Caco-2 (cell line): ENCODE results near the gene TNS3. TPM values are rescaled to one million over a fixed set of nuclear protein-coding genes. Genes with fewer than 3 reads are reported as not detected.

Experiments
- BruUV-seq: library from RNA; stranded (reverse); fragments of 400-500 nt; replicated peaks from 2 replicates; lab custom pipeline; 2021; lab: Mats Ljungman, UMichigan
- CTCF ChIA-PET: fragments of 300-600 bp; sonication (Branson Sonifier 250); formaldehyde crosslinking; loops from one replicate; lab custom pipeline; 2022; ENCODE audit warnings: antibody characterized with exemption; lab: Charles Lee
- POLR2A ChIA-PET: fragments of 300-600 bp; sonication (Branson Sonifier 250); formaldehyde crosslinking; loops from one replicate; lab custom pipeline; 2022; ENCODE audit warnings: antibody characterized with exemption; lab: Charles Lee
- DNase-seq, 2 experiments: peaks; one replicate each; pipeline versions ENCODE4 v3.0.0 to v3.0.0-alpha.2; 2020 to 2022
- H3K27me3 ChIP-seq: replicated peaks from 2 replicates; pipeline ENCODE4 v1.6.0; 2011; ENCODE audit warnings: low read length; ENCODE audit not compliant: control insufficient read depth, insufficient read depth
- H3K36me3 ChIP-seq: 2 replicates; pipeline ENCODE4 v1.5.1; 2011; ENCODE audit warnings: low read length; ENCODE audit not compliant: control insufficient read depth, insufficient read depth
- H3K4me1 ChIP-seq: fragments of 250-450 bp; sonication (Bioruptor Pico); 2 replicates; pipeline ENCODE4 v1.5.1; 2020; ENCODE audit warnings: mild to moderate bottlenecking
- H3K4me3 ChIP-seq: 2 replicates; pipeline ENCODE4 v1.5.1; 2011; ENCODE audit warnings: low read depth, mild to moderate bottlenecking, control low read depth, low read length
- H3K9me3 ChIP-seq: fragments of 250-450 bp; sonication (Bioruptor Pico); 2 replicates; pipeline ENCODE4 v1.5.1; 2020; ENCODE audit warnings: mild to moderate bottlenecking, moderate library complexity
- H3K27ac Mint-ChIP-seq: one replicate; pipeline ENCODE4 v1.8.0; 2022; ENCODE audit warnings: mixed read lengths; ENCODE audit not compliant: unreplicated experiment
- H3K27me3 Mint-ChIP-seq: one replicate; pipeline ENCODE4 v1.8.0; 2022; ENCODE audit warnings: mixed read lengths; ENCODE audit not compliant: insufficient read depth, unreplicated experiment
- H3K36me3 Mint-ChIP-seq: one replicate; pipeline ENCODE4 v1.8.0; 2022; ENCODE audit warnings: mild to moderate bottlenecking, mixed read lengths; ENCODE audit not compliant: insufficient read depth, unreplicated experiment
- H3K4me1 Mint-ChIP-seq: one replicate; pipeline ENCODE4 v1.8.0; 2022; ENCODE audit warnings: low read depth, mixed read lengths; ENCODE audit not compliant: unreplicated experiment
- H3K4me3 Mint-ChIP-seq: one replicate; pipeline ENCODE4 v1.8.0; 2022; ENCODE audit warnings: mild to moderate bottlenecking, moderate library complexity, mixed read lengths; ENCODE audit not compliant: unreplicated experiment
- H3K9me3 Mint-ChIP-seq: one replicate; pipeline ENCODE4 v1.8.0; 2022; ENCODE audit warnings: mixed read lengths; ENCODE audit not compliant: unreplicated experiment
- CTCF ChIP-seq, 2 experiments: fragments of 200-600 bp in 1 of 2; IDR thresholded peaks; 1 replicate in 1 of 2; 2 replicates in 1 of 2; pipeline versions ENCODE4 v1.5.1 to v1.8.0; 2011 to 2022; ENCODE audit warnings: antibody characterized with exemption in 1 of 2, control low read depth in 1 of 2, inconsistent platforms in 1 of 2, low read depth in 1 of 2, low read length in 1 of 2, mild to moderate bottlenecking in 1 of 2, moderate library complexity in 1 of 2; ENCODE audit not compliant: insufficient read depth in 1 of 2, severe bottlenecking in 1 of 2, unreplicated experiment in 1 of 2
- intact Hi-C: fragments of 100-400 bp; cut with micrococcal nuclease; formaldehyde crosslinking; loops from one replicate; pipeline ENCODE4 v1.10.0; 2022; ENCODE audit not compliant: unreplicated experiment
- total RNA-seq: library from RNA; stranded (reverse); gene quantifications from 2 replicates; pipeline ENCODE4 v1.2.3, GENCODE V29; 2022

The TNS3 gene
- total RNA-seq, 1 experiment from 2014 or later: 263 TPM

GRCh38 chr7:47516985-47517600 lies 64.8 kb downstream of the TNS3 start:
- Mint-ChIP-seq H3K9me3 (no peaks in the 10 kb centered on the region), H3K27me3 (no peaks in the 10 kb centered on the region), H3K4me1 (peaks cover 13% of the 10 kb centered on the region), H3K27ac (no peak overlapping the region), H3K4me3 (no peak overlapping the region), H3K36me3 (peaks cover 7% of the 10 kb centered on the region)
- no TSS peak for BruUV-seq
- no peaks in the 10 kb centered on the region; the same call in 1 of the 2 replicates for H3K27me3 ChIP-seq
- H3K9me3 ChIP-seq: no peaks in the 10 kb centered on the region
- ChIA-PET CTCF (no interaction called here), POLR2A (no interaction called here)
- TF ChIP-seq CTCF (IDR thresholded peaks at IDR 0.05; ENCODE audit: insufficient read depth in 1 of 2, low read depth in 1 of 2, low read length in 1 of 2, severe bottlenecking in 1 of 2, unreplicated experiment in 1 of 2): no peak
- no peak overlapping the region for H3K4me3 ChIP-seq
- peaks cover 9% of the 10 kb centered on the region for H3K36me3 ChIP-seq
- DNase-seq: no peak
- H3K4me1 ChIP-seq: peaks cover 41% of the 10 kb centered on the region
- intact Hi-C loops: no loop called here

DNA sequence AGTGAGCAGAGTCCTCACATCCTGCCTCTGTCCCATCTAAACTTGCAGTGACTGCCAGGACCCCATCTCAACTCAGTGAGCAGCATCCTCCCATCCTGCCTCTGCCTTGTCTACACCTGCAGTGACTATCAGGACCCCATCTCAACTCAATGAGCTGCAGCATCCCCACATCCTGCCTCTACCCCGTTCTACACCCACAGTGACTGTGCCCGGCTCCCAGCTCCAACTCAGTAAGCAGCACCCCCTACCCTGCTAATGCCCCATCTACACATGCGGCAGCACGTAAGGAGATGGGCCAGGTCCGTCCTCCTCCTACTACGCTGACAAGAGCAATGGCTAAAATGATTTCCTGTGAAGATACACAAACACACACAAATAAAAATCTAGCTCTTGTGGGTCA lies 65.5 kb downstream of the TNS3 start:
- ChIA-PET CTCF (no interaction called here), POLR2A (no interaction called here)

GRCh38 chr7:47515305-47515834 lies 66.5 kb downstream of the TNS3 start:
- peaks cover 5% of the 10 kb centered on the region for H3K4me1 Mint-ChIP-seq
- no peaks in the 10 kb centered on the region for H3K27me3 Mint-ChIP-seq
- H3K27ac Mint-ChIP-seq: no peak overlapping the region
- DNase-seq: no peak
- ChIA-PET CTCF (no interaction called here), POLR2A (no interaction called here)
- no TSS peak for BruUV-seq
- peaks cover 43% of the 10 kb centered on the region for H3K4me1 ChIP-seq
- intact Hi-C loops: no loop called here
- H3K27me3 ChIP-seq: no peaks in the 10 kb centered on the region; the same call in 1 of the 2 replicates
- H3K36me3 Mint-ChIP-seq: peaks cover 15% of the 10 kb centered on the region
- peaks cover 9% of the 10 kb centered on the region for H3K36me3 ChIP-seq
- H3K4me3 ChIP-seq: no peak overlapping the region
- H3K9me3 Mint-ChIP-seq: no peaks in the 10 kb centered on the region
- H3K9me3 ChIP-seq: no peaks in the 10 kb centered on the region
- no peak for TF ChIP-seq CTCF (IDR thresholded peaks at IDR 0.05; ENCODE audit: insufficient read depth in 1 of 2, low read depth in 1 of 2, low read length in 1 of 2, severe bottlenecking in 1 of 2, unreplicated experiment in 1 of 2)
- no peak overlapping the region for H3K4me3 Mint-ChIP-seq

More for the DNA sequence above, 65.5 kb downstream of the TNS3 start:
- no peak overlapping the region for H3K27ac Mint-ChIP-seq
- H3K4me1 Mint-ChIP-seq: peaks cover 7% of the 10 kb centered on the region
- H3K27me3 Mint-ChIP-seq: no peaks in the 10 kb centered on the region
- peaks cover 47% of the 10 kb centered on the region for H3K4me1 ChIP-seq
- H3K9me3 Mint-ChIP-seq: no peaks in the 10 kb centered on the region
- peaks cover 11% of the 10 kb centered on the region for H3K36me3 ChIP-seq
- H3K9me3 ChIP-seq: no peaks in the 10 kb centered on the region
- no peak for TF ChIP-seq CTCF (IDR thresholded peaks at IDR 0.05; ENCODE audit: insufficient read depth in 1 of 2, low read depth in 1 of 2, low read length in 1 of 2, severe bottlenecking in 1 of 2, unreplicated experiment in 1 of 2)
- BruUV-seq: no TSS peak
- no peak overlapping the region for H3K4me3 ChIP-seq
- intact Hi-C loops: no loop called here
- peaks cover 13% of the 10 kb centered on the region for H3K36me3 Mint-ChIP-seq
- DNase-seq: no peak
- no peak overlapping the region for H3K4me3 Mint-ChIP-seq
- H3K27me3 ChIP-seq: no peaks in the 10 kb centered on the region; the same call in 1 of the 2 replicates
